HCT116 (cell line): ENCODE measurements around the gene SLC8A1.

Experiments used
- ATF3 ChIP-seq: IDR thresholded peaks from 2 replicates; pipeline ENCODE4 v1.6.1; 2012
- CEBPB ChIP-seq: IDR thresholded peaks from 2 replicates; pipeline ENCODE4 v1.6.1; 2012; ENCODE audit warnings: low read depth
- EZH2 ChIP-seq: fragments of 200-600 bp; sonication (generic); IDR thresholded peaks from 2 replicates; pipeline ENCODE4 v1.6.1; 2017; ENCODE audit warnings: antibody characterized with exemption, mixed run types
- EZH2phosphoT487 ChIP-seq: fragments of 200-600 bp; IDR thresholded peaks from 2 replicates; pipeline ENCODE4 v1.6.1; 2018; ENCODE audit warnings: antibody characterized with exemption, borderline replicate concordance
- FOSL1 ChIP-seq: IDR thresholded peaks from 2 replicates; pipeline ENCODE4 v1.6.1; 2012; ENCODE audit warnings: low read depth
- POLR2A ChIP-seq: IDR thresholded peaks from 2 replicates; pipeline ENCODE4 v1.7.0; 2011; ENCODE audit warnings: borderline replicate concordance; ENCODE audit not compliant: insufficient read depth, insufficient read length; ENCODE audit errors: extremely low read depth
- POLR2AphosphoS5 ChIP-seq: IDR thresholded peaks from 2 replicates; pipeline ENCODE4 v1.6.1; 2011; ENCODE audit warnings: mild to moderate bottlenecking, low read depth, low read length, moderate library complexity
- SIN3A ChIP-seq: IDR thresholded peaks from 2 replicates; pipeline ENCODE4 v1.6.1; 2012; ENCODE audit warnings: low read depth
- SRF ChIP-seq: IDR thresholded peaks from 2 replicates; pipeline ENCODE4 v1.6.1; 2012; ENCODE audit warnings: low read depth
- YY1 ChIP-seq: IDR thresholded peaks from 2 replicates; pipeline ENCODE4 v1.6.1; 2011; ENCODE audit warnings: low read length, low read depth, moderate library complexity, mild to moderate bottlenecking; ENCODE audit not compliant: insufficient replicate concordance; ENCODE audit errors: extremely low read depth
- ZBTB33 ChIP-seq: IDR thresholded peaks from 2 replicates; pipeline ENCODE4 v1.6.1; 2011; ENCODE audit warnings: mild to moderate bottlenecking, low read length, moderate library complexity; ENCODE audit not compliant: insufficient replicate concordance; ENCODE audit errors: extremely low read depth
- ZNF274 ChIP-seq: fragments of 200-500 bp; sonication (Bioruptor generic); IDR thresholded peaks from 2 replicates; pipeline ENCODE4 v1.6.1; 2014; ENCODE audit warnings: mild to moderate bottlenecking, low read depth, low read length, inconsistent platforms
- TF ChIP-seq, protein P1 (sequence below), 3 experiments: fragments of 200-600 bp in 1 of 3; sonication (generic) in 1 of 3; IDR thresholded peaks in 2 of 3; conservative IDR thresholded peaks in 1 of 3; 2 replicates each; pipeline ENCODE4 v1.5.1; 2012 to 2017; ENCODE audit warnings: low read depth in 2 of 3, low read length in 2 of 3, antibody characterized with exemption in 1 of 3, borderline replicate concordance in 1 of 3, control low read depth in 1 of 3, mild to moderate bottlenecking in 1 of 3, mixed read lengths in 1 of 3, mixed run types in 1 of 3, moderate library complexity in 1 of 3; ENCODE audit not compliant: insufficient read depth in 1 of 3
- TF ChIP-seq, protein P2 (sequence below): IDR thresholded peaks from 2 replicates; pipeline ENCODE4 v1.6.1; 2012; ENCODE audit warnings: low read depth

DNA sequence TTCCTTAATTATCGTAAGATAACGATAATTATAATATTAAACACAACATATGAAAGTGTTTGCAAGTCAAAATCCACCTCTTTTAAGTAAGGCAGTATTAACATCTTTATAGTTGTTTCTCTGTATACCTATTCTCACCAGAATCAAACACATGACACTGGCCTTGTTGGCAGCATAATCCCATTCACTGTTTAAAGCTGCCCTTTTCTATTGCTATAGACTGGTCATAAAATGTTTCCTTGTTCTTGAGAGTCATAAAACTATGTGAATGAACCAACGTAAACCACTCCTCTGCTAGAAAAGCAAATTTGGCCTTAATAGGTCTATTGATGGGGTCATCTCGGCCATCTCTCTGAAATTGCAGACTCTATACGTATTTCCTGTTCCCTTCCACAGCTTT, 293.1 kb downstream of the SLC8A1 start:
- TF ChIP-seq, protein P1, sequence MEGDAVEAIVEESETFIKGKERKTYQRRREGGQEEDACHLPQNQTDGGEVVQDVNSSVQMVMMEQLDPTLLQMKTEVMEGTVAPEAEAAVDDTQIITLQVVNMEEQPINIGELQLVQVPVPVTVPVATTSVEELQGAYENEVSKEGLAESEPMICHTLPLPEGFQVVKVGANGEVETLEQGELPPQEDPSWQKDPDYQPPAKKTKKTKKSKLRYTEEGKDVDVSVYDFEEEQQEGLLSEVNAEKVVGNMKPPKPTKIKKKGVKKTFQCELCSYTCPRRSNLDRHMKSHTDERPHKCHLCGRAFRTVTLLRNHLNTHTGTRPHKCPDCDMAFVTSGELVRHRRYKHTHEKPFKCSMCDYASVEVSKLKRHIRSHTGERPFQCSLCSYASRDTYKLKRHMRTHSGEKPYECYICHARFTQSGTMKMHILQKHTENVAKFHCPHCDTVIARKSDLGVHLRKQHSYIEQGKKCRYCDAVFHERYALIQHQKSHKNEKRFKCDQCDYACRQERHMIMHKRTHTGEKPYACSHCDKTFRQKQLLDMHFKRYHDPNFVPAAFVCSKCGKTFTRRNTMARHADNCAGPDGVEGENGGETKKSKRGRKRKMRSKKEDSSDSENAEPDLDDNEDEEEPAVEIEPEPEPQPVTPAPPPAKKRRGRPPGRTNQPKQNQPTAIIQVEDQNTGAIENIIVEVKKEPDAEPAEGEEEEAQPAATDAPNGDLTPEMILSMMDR (IDR thresholded peaks at IDR 0.05 in 2 of 3, conservative IDR thresholded peaks at IDR 0.05 in 1 of 3; ENCODE audit: borderline replicate concordance in 1 of 3, insufficient read depth in 1 of 3, low read depth in 2 of 3, low read length in 2 of 3), result no peak
- TF ChIP-seq, protein P2, sequence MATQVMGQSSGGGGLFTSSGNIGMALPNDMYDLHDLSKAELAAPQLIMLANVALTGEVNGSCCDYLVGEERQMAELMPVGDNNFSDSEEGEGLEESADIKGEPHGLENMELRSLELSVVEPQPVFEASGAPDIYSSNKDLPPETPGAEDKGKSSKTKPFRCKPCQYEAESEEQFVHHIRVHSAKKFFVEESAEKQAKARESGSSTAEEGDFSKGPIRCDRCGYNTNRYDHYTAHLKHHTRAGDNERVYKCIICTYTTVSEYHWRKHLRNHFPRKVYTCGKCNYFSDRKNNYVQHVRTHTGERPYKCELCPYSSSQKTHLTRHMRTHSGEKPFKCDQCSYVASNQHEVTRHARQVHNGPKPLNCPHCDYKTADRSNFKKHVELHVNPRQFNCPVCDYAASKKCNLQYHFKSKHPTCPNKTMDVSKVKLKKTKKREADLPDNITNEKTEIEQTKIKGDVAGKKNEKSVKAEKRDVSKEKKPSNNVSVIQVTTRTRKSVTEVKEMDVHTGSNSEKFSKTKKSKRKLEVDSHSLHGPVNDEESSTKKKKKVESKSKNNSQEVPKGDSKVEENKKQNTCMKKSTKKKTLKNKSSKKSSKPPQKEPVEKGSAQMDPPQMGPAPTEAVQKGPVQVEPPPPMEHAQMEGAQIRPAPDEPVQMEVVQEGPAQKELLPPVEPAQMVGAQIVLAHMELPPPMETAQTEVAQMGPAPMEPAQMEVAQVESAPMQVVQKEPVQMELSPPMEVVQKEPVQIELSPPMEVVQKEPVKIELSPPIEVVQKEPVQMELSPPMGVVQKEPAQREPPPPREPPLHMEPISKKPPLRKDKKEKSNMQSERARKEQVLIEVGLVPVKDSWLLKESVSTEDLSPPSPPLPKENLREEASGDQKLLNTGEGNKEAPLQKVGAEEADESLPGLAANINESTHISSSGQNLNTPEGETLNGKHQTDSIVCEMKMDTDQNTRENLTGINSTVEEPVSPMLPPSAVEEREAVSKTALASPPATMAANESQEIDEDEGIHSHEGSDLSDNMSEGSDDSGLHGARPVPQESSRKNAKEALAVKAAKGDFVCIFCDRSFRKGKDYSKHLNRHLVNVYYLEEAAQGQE, result no peak
- TF ChIP-seq EZH2phosphoT487, result no peak
- TF ChIP-seq ZBTB33, result no peak
- no peak for TF ChIP-seq POLR2A
- no peak for TF ChIP-seq POLR2AphosphoS5
- no peak for TF ChIP-seq SIN3A
- TF ChIP-seq SRF, result no peak
- TF ChIP-seq EZH2, result no peak
- TF ChIP-seq CEBPB, result no peak
- no peak for TF ChIP-seq YY1
- TF ChIP-seq FOSL1, result no peak
- TF ChIP-seq ZNF274, result no peak
- TF ChIP-seq ATF3, result no peak
